ENCODE data around the gene LCN6. TPM values are rescaled to one million over a fixed set of nuclear protein-coding genes. Genes with fewer than 3 reads are reported as not detected.

Gene LCN6
- total and polyA plus RNA-seq, 9 of the 15 experiments (the other 6 are each of a cell fraction or from before 2014, with no cell fraction given) = 0.10 to 0.45 (median 0.37) TPM; not detected in 5

- TF ChIP-seq E2F5 (CRISPR knock-in tag; IDR thresholded peaks at IDR 0.05) (no peak), ETV5 (CRISPR knock-in tag; IDR thresholded peaks at IDR 0.05; ENCODE audit: low read depth) (no peak), HOMEZ (CRISPR knock-in tag; IDR thresholded peaks at IDR 0.05) (no peak), CEBPZ (IDR thresholded peaks at IDR 0.05; ENCODE audit: borderline replicate concordance, low read depth, low read length) (no peak), MLX (CRISPR knock-in tag; conservative IDR thresholded peaks at IDR 0.05) (no peak), KDM5B (IDR thresholded peaks at IDR 0.05; ENCODE audit: insufficient replicate concordance, low read depth, low read length) (peak; percentile 48), SMAD2 (IDR thresholded peaks at IDR 0.05; ENCODE audit: low read depth, low read length) (no peak), SMARCA5 (IDR thresholded peaks at IDR 0.05) (no peak), GTF2B (IDR thresholded peaks at IDR 0.05; ENCODE audit: extremely low read depth, insufficient read length) (no peak), ID3 (CRISPR knock-in tag; IDR thresholded peaks at IDR 0.05) (no peak), ID3 (tag; IDR thresholded peaks at IDR 0.05) (no peak), POLR2AphosphoS5 (IDR thresholded peaks at IDR 0.05; ENCODE audit: control insufficient read depth, insufficient read depth, low read depth, low read length) (no peak), ZBTB9 (CRISPR knock-in tag; IDR thresholded peaks at IDR 0.05) (no peak), ZNF263 (CRISPR knock-in tag; IDR thresholded peaks at IDR 0.05; ENCODE audit: borderline replicate concordance) (no peak)
Measured at GRCh38 chr9:136726118-136726517, 22.2 kb downstream of the LCN6 start (continued).

Data from K562 (cell line).